Fibroblast of skin of right biceps (primary cell): Measurements from ENCODE around the gene SMC5.
"Not testable (repeated sequence)": the region's sequence is repeated elsewhere in the genome, so short reads cannot be mapped to it uniquely, and the experiment has no call there.

Experiments
- DNase-seq: peaks from one replicate; pipeline ENCODE4 v3.0.0-alpha.2; 2013

SMC5 gene

DNA sequence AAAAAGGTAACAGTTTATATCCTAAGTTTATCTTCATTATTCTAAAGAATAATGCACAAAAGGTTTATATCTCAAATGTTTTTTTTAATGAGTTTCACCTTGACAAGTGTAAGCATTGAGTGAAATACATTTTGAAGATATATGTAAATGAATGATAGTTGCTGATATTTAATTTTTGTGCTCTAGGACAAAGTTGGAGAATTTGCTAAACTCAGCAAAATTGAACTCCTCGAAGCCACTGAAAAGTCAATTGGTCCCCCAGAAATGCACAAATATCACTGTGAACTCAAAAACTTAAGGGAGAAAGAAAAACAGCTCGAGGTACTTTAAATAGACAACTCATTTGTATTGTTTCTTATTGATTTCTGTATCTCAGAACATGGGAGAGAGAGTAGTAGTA is 19.5 kb downstream of the SMC5 start:
- DNase-seq: no peak

DNA sequence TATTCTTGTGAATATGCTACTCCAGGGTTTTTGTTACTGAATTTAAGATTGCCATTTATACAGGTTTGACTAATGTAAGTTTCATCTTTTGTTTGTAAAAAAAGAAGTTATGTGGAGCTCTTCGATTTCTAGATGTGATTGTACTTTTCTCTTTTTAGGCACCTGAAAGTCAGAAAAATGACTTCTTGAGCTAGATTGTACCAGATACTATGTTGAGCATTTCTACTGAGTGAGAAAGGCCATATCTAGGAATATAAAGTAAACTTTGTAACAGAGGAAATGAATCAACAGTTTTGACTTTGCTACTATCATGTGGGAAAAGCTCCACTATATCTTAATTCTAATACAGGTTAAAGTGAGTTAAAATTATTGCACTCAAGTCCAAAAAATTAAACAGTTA is 25.1 kb downstream of the SMC5 start:
- DNase-seq: no peak

DNA sequence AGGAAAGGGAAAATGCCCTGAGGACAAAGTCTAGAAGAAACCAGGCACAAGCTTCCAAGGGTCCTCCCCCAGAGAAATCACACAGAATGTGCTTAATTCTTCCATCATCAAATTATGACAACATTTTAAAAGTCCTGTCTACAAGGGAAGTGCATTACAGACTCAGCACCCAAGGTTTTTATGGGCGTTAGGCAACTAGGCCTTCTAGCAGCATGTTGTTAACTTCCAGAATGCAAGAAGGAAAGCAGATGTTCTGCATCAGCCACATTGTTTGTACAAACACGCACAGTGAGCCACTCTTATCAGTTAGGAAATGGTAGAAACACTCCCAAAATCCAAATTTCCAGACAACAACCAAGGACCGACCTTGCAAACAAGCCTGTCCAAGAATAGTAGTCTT is 26.5 kb downstream of the SMC5 start:
- DNase-seq: no peak

DNA sequence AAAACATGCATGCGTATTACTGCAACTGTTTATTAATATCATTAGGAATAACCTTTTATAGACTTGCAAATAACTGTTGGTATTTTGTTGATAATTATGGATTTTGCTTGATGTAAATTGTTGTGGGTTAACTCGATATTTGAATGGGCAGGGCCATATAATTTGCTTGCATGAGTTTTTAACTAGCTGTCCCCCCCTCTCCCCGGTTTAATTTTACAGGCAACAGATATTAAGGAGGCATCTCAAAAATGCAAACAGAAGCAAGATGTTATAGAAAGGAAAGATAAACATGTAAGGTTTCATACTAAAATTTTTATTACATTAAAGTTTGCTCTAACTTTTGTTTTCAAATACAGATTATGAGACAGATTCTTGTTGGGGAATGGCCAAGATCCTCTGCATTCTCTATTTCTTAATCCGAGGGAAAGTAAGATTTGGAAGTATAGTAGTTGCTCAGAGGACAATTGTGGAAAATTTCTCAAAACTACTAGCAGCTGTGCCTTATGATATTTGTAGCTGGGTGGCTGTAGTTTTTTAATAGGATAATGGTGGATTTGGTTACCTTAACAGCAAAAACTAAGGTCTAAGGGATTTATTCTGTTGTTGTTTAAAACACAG is 27.3 kb downstream of the SMC5 start:
- no peak for DNase-seq

DNA sequence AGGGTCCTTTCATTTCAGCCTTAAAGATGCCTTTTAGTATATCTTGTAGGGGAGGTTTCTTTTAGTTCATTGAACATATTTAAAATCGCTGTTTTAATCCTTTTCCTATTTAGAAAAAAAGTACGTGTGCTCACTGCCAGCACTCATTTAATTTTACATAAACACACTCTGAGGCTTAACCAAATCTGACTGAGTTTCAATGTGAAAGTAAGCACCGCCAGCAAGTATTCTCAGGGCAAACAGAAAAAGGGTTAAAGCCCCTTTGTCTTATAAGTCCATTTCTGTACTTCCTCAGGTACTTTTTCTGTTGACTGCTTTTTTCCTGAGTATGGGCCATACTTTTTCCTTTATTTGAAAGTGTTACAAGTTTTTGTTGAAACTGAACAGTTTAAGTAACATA is 31.8 kb downstream of the SMC5 start:
- no peak for DNase-seq

DNA sequence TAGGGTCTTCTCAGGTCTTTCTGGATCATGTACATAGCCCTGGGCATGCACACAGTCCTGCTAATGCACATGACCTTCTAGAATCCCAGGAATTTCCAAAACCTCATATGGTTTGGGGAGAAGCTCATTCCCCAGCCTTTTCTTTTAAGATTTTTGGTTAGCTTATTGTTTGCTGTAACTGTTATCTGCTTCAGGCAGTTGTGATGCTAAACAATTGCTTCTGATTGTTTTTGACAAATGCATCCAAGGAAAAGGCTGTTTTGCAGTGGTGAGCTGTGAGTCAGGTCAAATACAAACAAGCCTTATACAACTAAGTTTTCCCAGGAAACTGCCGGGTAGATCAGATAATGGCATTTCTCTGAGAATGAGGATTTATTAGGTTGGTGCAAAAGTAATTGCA is 32.7 kb downstream of the SMC5 start:
- DNase-seq: no peak

DNA sequence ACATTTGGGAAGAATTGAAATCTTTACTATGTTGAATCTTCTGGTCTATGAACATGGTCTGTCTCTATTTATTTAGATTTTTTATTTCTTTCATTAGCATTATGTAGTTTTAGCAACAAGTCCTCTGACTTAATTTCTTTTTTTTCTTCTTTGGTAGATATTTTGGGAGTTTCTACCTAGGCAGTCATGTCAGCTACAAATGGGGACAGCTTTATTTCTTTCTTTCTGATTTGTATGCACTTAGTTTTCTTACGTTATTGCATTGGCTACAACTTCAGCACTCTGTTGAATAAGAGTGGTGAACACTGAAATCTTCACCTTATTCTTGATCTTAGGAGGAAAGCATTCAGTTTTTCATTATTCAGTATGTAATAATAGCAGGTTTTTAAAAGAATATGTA is 33.5 kb downstream of the SMC5 start:
- DNase-seq: no peak

DNA sequence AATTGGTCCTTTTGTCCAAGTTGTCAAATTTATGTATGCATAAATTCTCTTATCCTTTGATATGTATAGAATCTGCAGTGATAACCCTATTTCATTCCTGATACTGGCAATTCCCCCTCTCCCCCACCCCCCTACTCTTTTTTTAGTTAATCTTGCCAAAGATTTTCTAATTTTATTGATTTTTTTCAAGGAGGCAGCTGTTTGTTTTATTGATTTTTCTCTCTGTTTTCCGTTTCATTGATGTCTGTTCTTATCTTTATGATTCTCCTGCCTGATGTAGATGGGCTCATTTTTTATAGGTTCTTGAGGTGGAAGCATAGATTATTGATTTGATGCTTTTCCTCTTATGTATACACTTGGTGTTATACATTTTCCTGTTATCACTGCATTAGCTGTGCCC is 34.4 kb downstream of the SMC5 start:
- DNase-seq: no peak

DNA sequence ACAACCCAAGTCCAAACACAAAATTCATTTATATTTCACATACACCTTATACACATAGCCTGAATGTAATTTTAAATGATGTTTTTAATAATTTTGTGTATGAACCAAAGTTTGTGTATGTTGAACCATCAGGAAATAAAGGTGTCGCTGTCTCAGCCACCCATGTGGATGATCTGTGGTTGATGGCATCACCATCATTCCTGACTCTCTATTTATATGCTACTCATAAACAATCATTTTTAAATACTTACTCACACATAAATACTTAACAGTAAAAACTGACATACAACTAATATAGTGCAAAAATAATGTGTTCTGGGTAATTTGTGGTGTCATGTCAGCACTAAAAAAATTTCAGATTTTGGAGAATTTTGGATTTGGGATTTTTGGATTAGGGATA is 38.4 kb downstream of the SMC5 start:
- DNase-seq: peak; percentile 17

DNA sequence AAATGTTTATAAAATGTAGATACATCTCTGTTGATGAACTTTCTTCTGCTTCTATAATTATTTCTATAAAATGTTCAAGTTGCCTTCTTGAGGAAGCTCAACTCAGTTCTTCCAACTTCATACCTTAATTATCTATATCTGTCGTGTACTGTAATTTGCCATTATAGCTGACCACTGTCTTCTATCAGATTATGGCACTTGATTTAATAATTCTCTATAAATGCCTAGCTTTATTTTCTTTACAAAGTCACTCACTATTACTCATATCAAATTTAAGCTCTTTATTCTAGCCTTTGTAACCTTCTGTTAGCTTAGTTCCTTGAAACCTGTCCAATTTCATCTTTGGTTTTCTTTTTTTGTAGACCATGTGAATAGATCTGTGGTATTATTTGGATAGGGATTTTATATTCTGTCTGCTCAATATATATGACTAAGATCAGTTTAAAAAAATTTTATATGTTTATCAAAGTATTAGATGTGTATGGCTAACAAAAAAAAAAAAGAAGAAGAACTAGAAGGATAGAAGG is 39.5 kb downstream of the SMC5 start:
- no peak for DNase-seq

DNA sequence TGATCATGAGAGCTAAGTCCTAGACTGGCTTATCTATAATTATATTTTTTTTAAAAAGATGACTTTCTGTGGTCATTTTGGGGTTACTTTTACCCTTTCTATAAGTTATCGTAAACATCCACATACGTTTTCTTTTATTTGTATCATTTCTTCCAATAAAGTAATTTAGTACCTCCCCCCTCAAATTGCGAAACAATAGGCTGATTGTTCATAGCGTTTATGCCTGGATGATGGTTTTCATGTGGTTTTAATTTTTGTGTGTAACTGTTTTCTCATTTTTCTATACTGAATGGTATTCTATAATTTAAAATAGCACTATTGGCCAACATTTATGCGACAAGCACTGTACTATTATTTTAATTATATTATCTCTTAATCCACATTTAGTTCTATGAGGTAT is 44.5 kb downstream of the SMC5 start:
- peak; percentile 49 for DNase-seq

DNA sequence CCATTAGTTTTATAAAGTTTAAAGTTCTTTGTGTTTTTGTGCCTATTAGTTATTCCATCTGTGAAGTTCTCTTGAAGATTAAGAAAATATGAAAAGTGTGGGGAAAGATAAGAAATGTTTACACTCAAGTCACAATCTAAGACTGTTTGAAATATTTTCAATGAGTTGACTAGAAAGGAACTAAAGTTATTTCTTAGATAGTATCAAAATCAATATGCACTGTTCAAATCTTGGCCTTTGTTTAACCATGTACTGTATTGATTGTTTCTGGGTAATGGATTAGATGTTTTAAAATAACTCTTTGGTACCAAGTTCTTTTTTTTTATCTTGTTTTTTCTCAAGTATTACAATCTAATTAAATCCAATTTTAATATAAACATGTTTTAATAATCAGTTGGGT is 46.0 kb downstream of the SMC5 start:
- no peak for DNase-seq

DNA sequence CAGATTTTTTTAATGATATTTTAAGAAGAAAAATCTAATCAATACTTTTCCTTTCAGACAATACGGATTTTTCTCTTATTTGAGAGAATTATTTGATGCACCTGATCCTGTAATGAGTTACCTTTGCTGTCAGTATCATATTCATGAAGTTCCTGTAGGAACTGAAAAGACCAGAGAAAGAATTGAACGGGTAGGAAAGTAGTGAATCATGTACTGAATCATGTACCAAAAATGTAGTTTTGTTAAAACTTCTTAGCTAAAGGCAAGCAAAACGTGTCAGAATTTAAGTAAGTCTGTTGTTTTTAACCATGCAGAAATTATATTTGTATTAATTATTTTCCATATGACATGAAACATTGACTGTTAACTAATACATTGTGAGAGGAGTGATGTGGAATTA is 56.6 kb downstream of the SMC5 start:
- DNase-seq: peak; percentile 18

DNA sequence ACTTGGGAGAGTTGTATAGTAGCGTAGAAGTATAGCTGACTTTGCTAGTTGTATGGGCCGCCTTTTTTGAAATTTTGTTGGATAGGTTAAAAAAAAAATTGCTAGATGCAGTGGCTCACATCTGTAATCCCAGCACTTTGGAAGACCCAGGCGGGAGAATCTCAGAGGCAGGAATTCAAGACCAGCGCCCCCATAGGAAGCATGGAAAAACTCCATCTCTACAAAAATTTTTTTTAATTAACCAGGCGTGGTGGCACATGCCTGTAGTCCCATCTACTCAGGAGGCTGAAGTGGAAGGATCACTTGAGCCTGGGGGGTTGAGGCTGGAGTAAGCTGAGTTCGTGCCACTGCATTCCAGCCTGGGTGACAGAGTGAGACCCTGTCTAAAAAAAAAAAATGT is 59.2 kb downstream of the SMC5 start:
- no peak for DNase-seq

DNA sequence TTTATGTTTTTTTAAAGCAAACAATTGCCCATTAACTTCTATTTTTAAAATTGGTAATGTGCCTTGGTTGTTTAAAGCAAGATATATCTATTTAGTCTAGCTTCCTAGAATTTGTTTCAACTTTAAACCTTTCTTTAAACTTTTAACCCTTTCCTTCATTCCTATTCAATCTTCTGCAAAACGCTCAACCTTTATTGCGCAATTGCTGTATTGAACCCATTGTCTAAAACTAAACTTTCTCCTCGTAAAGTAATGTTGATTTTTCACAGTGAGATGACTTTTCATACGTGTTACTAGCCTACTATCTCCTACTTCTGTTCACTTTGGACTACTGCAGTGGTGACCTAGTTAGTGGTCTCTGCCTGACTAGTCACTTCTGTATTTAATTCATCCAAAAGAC is 63.3 kb downstream of the SMC5 start:
- DNase-seq: no peak

DNA sequence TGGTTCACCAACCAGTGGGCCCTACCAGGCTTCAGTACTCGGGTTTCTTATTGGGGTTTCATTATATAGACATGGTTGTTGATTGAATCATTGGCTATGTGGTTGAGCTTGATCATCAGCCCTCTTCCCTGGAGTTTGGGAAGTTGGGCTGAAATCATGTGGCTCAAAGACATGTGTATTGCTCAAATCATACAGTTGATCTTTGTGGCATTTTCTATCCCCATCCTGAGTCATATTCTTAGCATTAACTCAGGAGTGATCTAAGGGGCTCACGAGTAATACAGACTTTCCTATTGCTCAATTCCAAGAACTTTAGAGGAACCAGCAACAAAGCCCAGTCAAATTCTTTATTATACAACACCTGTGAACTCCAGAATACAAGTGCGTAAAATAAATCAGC is 66.2 kb downstream of the SMC5 start:
- DNase-seq: peak; percentile 73

DNA sequence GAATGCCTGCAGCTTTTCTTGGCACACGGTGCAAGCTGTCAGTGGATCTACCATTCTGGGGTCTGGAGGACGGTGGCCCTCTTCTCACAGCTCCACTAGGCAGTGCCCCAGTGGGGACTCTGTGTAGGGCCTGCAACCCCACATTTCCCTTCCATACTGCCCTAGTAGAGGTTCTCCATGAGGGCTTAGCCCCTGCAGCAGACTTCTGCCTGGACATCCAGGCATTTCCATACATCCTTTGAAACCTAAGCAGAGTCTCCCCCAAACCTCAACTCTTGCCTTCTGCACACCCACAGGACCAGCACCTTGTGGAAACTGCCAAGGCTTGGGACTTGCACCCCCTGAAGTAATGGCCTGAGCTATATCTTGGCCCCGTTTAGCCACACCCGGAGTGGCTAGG is 69.8 kb downstream of the SMC5 start:
- not testable (repeated sequence) for DNase-seq

DNA sequence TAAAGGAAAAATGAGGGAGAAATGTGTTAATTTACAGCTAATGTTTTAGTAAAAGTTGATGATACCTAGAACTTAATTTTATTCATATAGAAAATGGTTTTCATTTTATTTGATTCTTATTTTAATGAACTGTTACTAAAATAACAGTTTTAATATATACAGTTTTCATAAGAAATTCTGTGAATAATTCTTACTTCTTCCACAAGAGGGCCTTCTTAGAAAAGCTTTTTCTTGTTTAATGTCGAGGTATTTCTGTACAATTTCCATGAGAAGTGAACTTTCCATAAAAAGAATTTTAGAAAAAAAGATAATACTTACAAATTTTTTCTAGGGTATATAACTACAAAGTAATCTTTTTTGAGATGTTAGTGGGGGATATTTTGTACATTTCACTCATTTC is 81.8 kb downstream of the SMC5 start:
- DNase-seq: peak; percentile 20

DNA sequence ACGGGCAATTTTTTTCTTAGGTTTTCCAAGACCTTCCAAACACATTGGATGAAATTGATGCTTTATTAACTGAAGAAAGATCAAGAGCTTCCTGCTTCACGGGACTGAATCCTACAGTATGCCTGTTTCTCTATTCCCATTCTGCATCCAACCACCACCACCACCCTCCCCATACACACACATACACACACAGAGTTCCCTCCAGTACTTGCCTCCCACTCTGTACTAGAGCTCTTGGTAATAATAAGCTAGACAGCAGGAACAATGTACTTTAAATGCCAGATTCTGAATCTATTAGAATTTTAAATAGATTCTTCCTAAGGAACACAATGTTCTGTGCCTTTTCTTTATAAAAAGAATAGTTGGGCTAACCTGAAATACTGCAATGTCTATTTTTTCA is 88.3 kb downstream of the SMC5 start:
- DNase-seq: no peak

DNA sequence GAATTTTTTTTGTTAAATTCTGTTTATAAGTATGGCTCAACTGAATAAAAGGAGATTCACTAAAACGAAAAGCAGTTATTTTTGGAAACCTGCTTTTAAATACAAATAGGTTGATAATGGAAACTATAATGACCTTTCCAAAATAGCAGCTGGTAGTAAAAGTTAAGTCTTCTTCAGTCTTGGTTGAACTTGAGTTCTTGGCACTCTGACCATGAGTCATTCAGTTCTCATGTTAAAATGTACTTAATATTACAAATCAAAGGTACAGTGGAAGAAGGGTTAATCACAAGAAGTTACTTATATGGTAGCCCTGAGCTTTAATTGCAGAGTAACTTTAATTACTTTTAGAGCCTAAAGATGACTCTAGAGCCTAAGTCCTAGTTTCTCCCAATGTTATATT is 93.6 kb downstream of the SMC5 start:
- DNase-seq: peak; percentile 38

DNA sequence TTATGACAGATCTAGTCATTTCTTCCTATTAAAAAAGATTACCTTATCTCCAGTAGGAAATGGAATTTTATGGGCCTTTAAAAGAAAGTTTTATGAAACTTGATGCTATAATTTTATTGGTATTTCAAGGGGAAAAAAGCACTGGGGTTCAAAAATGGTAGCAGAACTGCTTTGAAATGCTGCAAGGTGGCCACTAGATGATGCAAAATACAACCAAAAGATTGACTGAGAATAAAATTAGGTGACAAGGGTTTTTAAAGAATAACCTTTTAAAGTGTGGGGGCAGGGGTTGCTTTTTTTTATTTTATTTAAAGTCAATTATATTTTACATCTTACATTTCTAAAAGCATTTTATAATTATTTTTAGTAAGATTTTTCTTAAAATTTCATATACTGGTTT is 94.0 kb downstream of the SMC5 start:
- DNase-seq: peak; percentile 14

DNA sequence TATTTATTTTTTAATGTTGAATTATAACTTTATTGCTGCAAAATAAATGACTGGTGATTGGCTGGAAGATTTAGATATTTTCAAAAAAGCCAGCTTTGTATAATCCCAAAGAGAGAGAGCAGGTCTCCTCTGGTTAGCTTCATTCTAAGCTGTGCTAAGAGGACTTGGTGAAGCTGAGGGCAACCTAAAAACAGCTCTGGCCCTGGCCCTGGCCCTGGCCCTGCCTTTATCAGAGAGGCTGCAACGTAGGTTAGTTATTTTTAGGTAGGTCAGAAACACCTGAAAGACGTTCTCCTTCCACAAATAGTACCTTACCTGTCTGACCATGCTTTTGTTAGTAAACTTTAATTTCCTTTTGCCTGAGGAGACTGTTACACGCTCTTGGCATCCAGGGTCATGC is 97.0 kb downstream of the SMC5 start:
- no peak for DNase-seq

DNA sequence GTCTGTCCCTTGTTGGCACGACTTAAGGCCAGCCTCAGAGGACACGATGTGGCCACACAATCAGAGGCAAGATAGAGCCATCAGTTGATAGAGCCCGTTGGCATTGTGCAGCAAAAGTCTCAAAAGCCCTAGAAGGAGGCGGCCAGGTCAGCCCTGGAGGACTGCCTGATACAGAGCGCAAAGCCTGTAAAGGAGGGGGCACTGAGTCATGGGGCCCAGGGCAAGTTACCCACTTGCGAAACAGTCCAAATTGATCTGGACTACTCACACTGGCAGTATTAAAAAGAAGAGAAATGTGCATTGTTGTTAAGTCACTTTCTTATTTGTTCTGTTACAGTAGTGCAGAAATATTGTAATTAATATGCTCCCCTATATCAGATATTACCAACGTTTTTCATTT is 104.2 kb downstream of the SMC5 start:
- DNase-seq: peak; percentile 16

DNA sequence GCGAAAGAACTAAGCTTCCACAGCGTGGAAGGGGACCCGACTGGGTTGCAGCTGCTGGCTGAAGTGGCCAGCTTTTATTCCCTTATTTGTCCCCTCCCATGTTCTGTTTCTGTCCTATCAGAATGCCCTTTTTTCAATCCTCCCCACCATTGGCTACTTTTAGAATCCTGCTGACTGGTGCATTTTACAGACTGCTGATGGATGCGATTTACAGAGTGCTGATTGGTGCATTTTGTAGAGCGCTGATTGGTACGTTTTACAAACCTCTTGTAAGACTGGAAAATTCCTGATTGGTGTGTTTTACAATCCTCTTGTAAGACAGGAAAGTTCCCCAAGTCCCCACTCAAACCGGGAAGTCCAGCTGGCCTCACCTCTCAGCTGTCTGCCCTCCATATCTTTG is 105.0 kb downstream of the SMC5 start:
- no peak for DNase-seq

DNA sequence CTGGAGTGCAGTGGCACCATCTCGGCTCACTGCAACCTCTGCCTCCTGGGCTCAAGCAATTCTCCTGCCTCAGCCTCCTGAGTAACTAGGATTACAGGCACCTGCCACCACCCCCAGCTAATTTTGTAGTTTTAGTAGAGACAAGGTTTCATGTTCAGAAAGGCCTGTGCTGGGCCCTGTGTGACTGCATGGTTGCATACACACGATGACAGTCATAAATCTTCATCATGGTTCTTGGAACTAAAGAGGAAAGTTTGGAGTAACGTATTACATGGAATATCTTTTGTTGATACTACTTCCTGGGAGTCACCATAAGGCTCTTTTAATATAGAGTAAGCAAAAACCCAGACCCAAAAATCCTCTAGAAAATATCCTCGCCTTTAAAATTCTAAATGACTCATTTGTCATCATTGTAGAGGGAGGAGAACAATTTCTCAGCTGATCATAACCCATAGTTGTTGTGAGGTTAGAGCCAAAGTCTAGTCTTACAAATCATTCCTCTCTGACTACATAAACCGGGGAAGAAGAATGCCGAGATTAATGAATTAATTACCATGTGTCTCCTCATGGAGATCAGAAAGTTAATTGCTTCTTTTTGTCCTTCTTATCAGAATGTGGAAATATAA is 108.6 kb downstream of the SMC5 start:
- peak; percentile 9 for DNase-seq
